HUES48 (cell line): Measurements from ENCODE around the gene SPATA32.

Experiments used
- H3K27ac ChIP-seq: one replicate; pipeline ENCODE4 v1.7.0; 2013; ENCODE audit warnings: low read depth, low read length, inconsistent platforms
- H3K27me3 ChIP-seq: 2 replicates; pipeline ENCODE4 v1.6.1; 2013; ENCODE audit warnings: mild to moderate bottlenecking, low read length; ENCODE audit not compliant: control insufficient read depth, insufficient read depth
- H3K36me3 ChIP-seq: 2 replicates; pipeline ENCODE4 v1.6.1; 2013; ENCODE audit warnings: low read length; ENCODE audit not compliant: control insufficient read depth, insufficient read depth
- H3K4me1 ChIP-seq: 2 replicates; pipeline ENCODE4 v1.6.1; 2013; ENCODE audit warnings: mild to moderate bottlenecking, low read length; ENCODE audit not compliant: control insufficient read depth, insufficient read depth
- H3K4me3 ChIP-seq: 2 replicates; pipeline ENCODE4 v1.5.1; 2013; ENCODE audit warnings: mild to moderate bottlenecking, low read depth, low read length
- H3K9ac ChIP-seq: 2 replicates; pipeline ENCODE4 v1.6.1; 2013; ENCODE audit warnings: mild to moderate bottlenecking, low read depth, low read length, moderate library complexity
- H3K9me3 ChIP-seq: 2 replicates; pipeline ENCODE4 v1.6.1; 2013; ENCODE audit warnings: low read length; ENCODE audit not compliant: control insufficient read depth, insufficient read depth

Gene SPATA32

GRCh38 chr17:45220079-45220478 lies 41.8 kb downstream of the SPATA32 start:
- no peaks in the 10 kb centered on the region for H3K4me1 ChIP-seq
- no peak overlapping the region for H3K4me3 ChIP-seq
- no peaks in the 10 kb centered on the region for H3K36me3 ChIP-seq
- no peak overlapping the region for H3K9ac ChIP-seq
- H3K27me3 ChIP-seq = peaks cover 50% of the 10 kb centered on the region
- H3K9me3 ChIP-seq = no peaks in the 10 kb centered on the region
- H3K27ac ChIP-seq = no peak overlapping the region

DNA sequence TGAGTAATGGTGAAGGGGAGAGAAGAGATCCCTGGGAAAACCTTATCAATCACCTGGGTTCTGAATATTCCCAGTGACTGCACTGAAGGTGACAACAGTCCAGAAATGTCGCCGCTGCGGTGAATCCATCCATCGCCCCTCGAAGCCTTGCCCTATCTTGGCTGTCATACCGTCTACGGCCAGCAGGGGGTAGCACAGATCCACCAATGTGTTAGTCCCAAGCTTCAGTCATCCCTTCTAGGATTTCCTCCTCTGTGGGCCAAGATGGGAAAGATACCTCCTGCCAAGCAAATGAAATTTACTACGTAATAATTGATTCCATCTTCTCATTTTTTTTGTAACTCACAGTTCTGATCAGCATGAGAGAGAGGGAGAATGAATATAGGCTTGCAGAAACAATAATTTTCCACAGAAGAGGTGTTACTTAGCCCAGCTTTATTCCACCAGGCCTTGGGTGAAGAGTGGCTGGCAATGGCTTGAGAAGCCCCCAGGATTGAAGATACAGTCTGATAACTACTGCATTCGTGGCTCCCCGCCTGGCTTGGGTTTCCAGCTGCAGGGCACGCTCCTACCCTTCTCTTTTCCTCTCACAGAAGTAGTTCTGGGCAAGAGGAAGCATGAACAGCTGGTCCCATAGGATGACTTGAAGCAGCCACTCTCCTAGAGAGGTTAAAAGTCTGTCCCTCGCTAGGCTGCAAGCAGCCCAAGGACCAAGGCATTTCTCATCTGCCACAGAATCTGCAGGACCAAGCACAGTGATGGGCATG lies 42.8 kb downstream of the SPATA32 start:
- H3K4me1 ChIP-seq = no peaks in the 10 kb centered on the region
- H3K9me3 ChIP-seq = no peaks in the 10 kb centered on the region
- no peaks in the 10 kb centered on the region for H3K36me3 ChIP-seq
- H3K4me3 ChIP-seq = no peak overlapping the region
- H3K27ac ChIP-seq = no peak overlapping the region
- no peak overlapping the region for H3K9ac ChIP-seq
- peaks cover 43% of the 10 kb centered on the region for H3K27me3 ChIP-seq
